ENCODE results near the gene KRTAP10-10.

GRCh38 chr21:44602463-44602850 lies 34.7 kb upstream of the KRTAP10-10 start:
- TF ChIP-seq, protein P1, sequence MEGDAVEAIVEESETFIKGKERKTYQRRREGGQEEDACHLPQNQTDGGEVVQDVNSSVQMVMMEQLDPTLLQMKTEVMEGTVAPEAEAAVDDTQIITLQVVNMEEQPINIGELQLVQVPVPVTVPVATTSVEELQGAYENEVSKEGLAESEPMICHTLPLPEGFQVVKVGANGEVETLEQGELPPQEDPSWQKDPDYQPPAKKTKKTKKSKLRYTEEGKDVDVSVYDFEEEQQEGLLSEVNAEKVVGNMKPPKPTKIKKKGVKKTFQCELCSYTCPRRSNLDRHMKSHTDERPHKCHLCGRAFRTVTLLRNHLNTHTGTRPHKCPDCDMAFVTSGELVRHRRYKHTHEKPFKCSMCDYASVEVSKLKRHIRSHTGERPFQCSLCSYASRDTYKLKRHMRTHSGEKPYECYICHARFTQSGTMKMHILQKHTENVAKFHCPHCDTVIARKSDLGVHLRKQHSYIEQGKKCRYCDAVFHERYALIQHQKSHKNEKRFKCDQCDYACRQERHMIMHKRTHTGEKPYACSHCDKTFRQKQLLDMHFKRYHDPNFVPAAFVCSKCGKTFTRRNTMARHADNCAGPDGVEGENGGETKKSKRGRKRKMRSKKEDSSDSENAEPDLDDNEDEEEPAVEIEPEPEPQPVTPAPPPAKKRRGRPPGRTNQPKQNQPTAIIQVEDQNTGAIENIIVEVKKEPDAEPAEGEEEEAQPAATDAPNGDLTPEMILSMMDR (IDR thresholded peaks at IDR 0.05), result no peak
- TF ChIP-seq EZH2 (IDR thresholded peaks at IDR 0.05) (no peak), EZH2phosphoT487 (IDR thresholded peaks at IDR 0.05) (no peak)

Data from neural progenitor cell (in vitro differentiated cells).